Metanephros (tissue), 2 donors: Measurements from ENCODE around the gene CTSK. TPM values are rescaled to one million over a fixed set of nuclear protein-coding genes. Genes with fewer than 3 reads are reported as not detected.

Experiments used
- small RNA-seq: library from RNA; depleted of rRNA; stranded (forward); fragments of <200 nt; gene quantifications from one replicate; pipeline ENCODE3, GENCODE V24; 2014; ENCODE audit warnings: low replicate concordance
- total RNA-seq: library from RNA; depleted of rRNA; stranded (reverse); fragments of >200 nt; gene quantifications from one replicate; pipeline ENCODE4 v1.2.3, GENCODE V29; 2014

CTSK gene
- total RNA-seq, result 20.7 TPM

DNA sequence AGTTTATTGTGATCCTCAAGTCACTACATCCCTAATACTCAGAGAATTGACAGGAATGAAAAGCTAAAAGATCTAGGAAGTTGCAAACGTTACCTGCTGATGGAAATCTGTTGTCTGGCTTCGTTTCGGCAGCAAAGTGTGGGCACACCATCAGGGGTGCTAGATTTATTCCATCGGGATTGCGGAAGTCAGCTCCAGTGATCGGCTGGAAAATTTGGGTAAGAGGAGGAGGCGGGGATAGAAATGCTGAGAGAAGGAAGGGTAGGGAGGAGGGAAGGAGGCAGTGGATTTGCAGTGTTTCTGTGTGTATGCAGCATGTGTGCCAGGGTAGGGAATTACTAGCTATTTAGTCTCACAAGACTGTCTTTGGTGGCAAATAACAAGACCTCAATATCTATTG lies at the start of gene CTSK:
CTSK (minus strand) TSS at position 140 of the 400 bp plus-strand sequence. CDS start 1,455 bp downstream, outside the sequence.

DNA sequence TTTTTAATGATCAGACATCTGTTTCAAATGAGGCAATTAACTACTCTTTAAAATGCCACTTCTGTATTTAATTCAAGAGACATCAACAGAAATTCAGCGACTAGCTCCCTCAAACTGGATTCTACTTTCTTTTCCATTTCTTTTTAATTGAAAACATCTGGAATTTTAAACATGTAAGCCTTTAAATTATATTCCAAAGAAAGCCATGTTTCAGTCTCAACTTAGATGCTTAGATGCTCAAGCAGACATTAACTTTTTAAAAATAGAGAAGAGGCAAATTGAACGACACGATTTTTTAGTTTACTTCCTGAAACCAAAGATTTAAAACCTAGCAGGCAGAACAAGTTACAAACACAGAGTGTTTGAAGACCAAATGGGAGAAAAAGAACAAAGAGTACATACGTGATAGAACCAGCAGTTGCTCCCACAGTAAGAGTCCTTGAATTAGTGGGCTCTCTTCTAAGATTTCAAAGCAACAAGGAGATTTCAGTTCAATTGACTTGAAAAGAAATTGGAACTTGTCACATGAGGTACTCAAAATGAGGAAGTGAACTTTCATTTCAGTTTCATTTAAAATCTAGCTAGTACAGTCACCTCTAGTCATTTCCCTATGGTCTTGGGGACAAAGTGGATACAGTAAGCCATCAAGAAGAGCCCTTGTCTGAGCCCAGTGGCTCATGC lies 42.6 kb downstream of the CTSK start, which contains the start of gene CTSS:
CTSS (minus strand) TSS at position 483 of the 681 bp plus-strand sequence. CDS start 1,015 bp downstream, outside the sequence.

Small RNAs within 50 kb of the gene (small RNA-seq; reads per million reads assigned to genes)
- not detected for gene RNU6-1309P

Other genes starting within 250 kb of the CTSK start
- gene MCL1, start 228.7 kb downstream of the CTSK start, total RNA-seq, result 158 TPM
- gene ENSA, start 178.6 kb downstream of the CTSK start, total RNA-seq, result 82.9 TPM
- 18.8 TPM for gene GOLPH3L, start 111.1 kb downstream of the CTSK start, total RNA-seq
- not detected for gene HORMAD1, start 87.4 kb downstream of the CTSK start, total RNA-seq
- gene CTSS, start 42.5 kb downstream of the CTSK start, total RNA-seq, result 46.1 TPM
- 53.2 TPM for gene ARNT, start 68.3 kb upstream of the CTSK start, total RNA-seq
- not detected for gene CTXND2, start 78.9 kb upstream of the CTSK start, total RNA-seq
- 61.7 TPM for gene SETDB1, start 118.1 kb upstream of the CTSK start, total RNA-seq
- 123 TPM for gene CERS2, start 166.6 kb upstream of the CTSK start, total RNA-seq
- gene ANXA9, start 174.0 kb upstream of the CTSK start, total RNA-seq, result 8.5 TPM
- 45.6 TPM for gene MINDY1, start 198.6 kb upstream of the CTSK start, total RNA-seq
- gene PRUNE1, start 200.2 kb upstream of the CTSK start, total RNA-seq, result 26.0 TPM
- gene BNIPL, start 228.3 kb upstream of the CTSK start, total RNA-seq, result 1.9 TPM
- gene C1orf56, start 239.5 kb upstream of the CTSK start, total RNA-seq, result 5.5 TPM